Keratinocyte (primary cell): ENCODE measurements around the gene RALGPS1. TPM values are rescaled to one million over a fixed set of nuclear protein-coding genes. Genes with fewer than 3 reads are reported as not detected.

Experiments
- DNase-seq: peaks from one replicate; pipeline ENCODE4 v3.0.0-alpha.2; 2011; ENCODE audit warnings: low read depth, missing footprints, low spot score
- FAIRE-seq: peaks from 2 replicates; lab custom pipeline; 2011; peaks lifted over from hg19 to GRCh38; lab: Jason Lieb, UNC
- H2AFZ ChIP-seq: 2 replicates; pipeline ENCODE4 v1.6.0; 2012; ENCODE audit warnings: low read length, control low read depth, inconsistent platforms; ENCODE audit not compliant: control insufficient read depth
- H3K27ac ChIP-seq: 2 replicates; pipeline ENCODE4 v1.5.1; 2011; ENCODE audit warnings: low read length; ENCODE audit not compliant: control insufficient read depth, insufficient read depth
- H3K27me3 ChIP-seq: 3 replicates; pipeline ENCODE4 v1.6.0; 2011; ENCODE audit warnings: low read length; ENCODE audit not compliant: control insufficient read depth, insufficient read depth; ENCODE audit errors: extremely low read depth
- H3K36me3 ChIP-seq, 2 experiments: 2 replicates in 1 of 2; 3 replicates in 1 of 2; pipeline ENCODE4 v1.5.1; 2011; ENCODE audit warnings: low read length in 2 of 2, mild to moderate bottlenecking in 1 of 2; ENCODE audit not compliant: control insufficient read depth in 2 of 2, insufficient read depth in 2 of 2; ENCODE audit errors: extremely low read depth in 1 of 2
- H3K4me1 ChIP-seq: 3 replicates; pipeline ENCODE4 v1.5.1; 2011; ENCODE audit warnings: low read length; ENCODE audit not compliant: control insufficient read depth, insufficient read depth; ENCODE audit errors: extremely low read depth
- H3K4me2 ChIP-seq: 3 replicates; pipeline ENCODE4 v1.6.0; 2011; ENCODE audit warnings: low read depth, low read length; ENCODE audit not compliant: control insufficient read depth, insufficient read depth; ENCODE audit errors: extremely low read depth
- H3K4me3 ChIP-seq, 3 experiments: fragments of 200-600 bp in 1 of 3; sonication (generic) in 1 of 3; 2 replicates in 2 of 3; 3 replicates in 1 of 3; pipeline ENCODE4 v1.5.1; 2011 to 2016; ENCODE audit warnings: low read length in 3 of 3, mild to moderate bottlenecking in 3 of 3, control low read depth in 2 of 3, inconsistent platforms in 1 of 3, low read depth in 1 of 3, mixed read lengths in 1 of 3, mixed run types in 1 of 3, moderate library complexity in 1 of 3; ENCODE audit not compliant: control insufficient read depth in 2 of 3, insufficient read depth in 2 of 3; ENCODE audit errors: extremely low read depth in 1 of 3
- H3K79me2 ChIP-seq: 2 replicates; pipeline ENCODE4 v1.6.0; 2012; ENCODE audit warnings: low read length; ENCODE audit not compliant: control insufficient read depth, insufficient read depth
- H3K9ac ChIP-seq: 3 replicates; pipeline ENCODE4 v1.6.0; 2011; ENCODE audit warnings: low read length; ENCODE audit not compliant: control insufficient read depth, insufficient read depth; ENCODE audit errors: extremely low read depth
- H3K9me1 ChIP-seq: 3 replicates; pipeline ENCODE4 v1.6.0; 2011; ENCODE audit warnings: low read length; ENCODE audit not compliant: control insufficient read depth, insufficient read depth; ENCODE audit errors: extremely low read depth
- H3K9me3 ChIP-seq: 2 replicates; pipeline ENCODE4 v1.5.1; 2012; ENCODE audit warnings: low read depth, low read length; ENCODE audit not compliant: control insufficient read depth
- H4K20me1 ChIP-seq: 3 replicates; pipeline ENCODE4 v1.6.0; 2011; ENCODE audit warnings: low read length; ENCODE audit not compliant: control insufficient read depth, insufficient read depth; ENCODE audit errors: extremely low read depth
- EZH2 ChIP-seq: IDR thresholded peaks from one replicate; pipeline ENCODE4 v1.6.1; 2012; ENCODE audit warnings: inconsistent platforms, mild to moderate bottlenecking, low read length, moderate library complexity
- dilution Hi-C: fragments of 300-500 bp; cut with MboI; formaldehyde crosslinking; loops from one replicate; pipeline ENCODE4 v1.7.0; 2020; ENCODE audit warnings: low sequenced_read_pairs; ENCODE audit not compliant: extremely low pct_ligation_motif_present
- polyA plus RNA-seq, 5 experiments: library from polyadenylated mRNA; depleted of rRNA in 3 of 5; stranded (reverse) in 3 of 5; stranded (forward) in 1 of 5; unstranded in 1 of 5; fragments of >200 nt; gene quantifications; 1 replicate in 1 of 5; 2 replicates in 3 of 5; 3 replicates in 1 of 5; pipeline versions ENCODE4 v1.2.1 to v1.2.3, GENCODE V29; 2011 to 2012; ENCODE audit warnings: missing spikeins in 2 of 5, low read depth in 1 of 5, low replicate concordance in 1 of 5
- TF ChIP-seq, protein P1 (sequence below), 3 experiments: IDR thresholded peaks in 1 of 3; conservative IDR thresholded peaks in 1 of 3; optimal IDR thresholded peaks in 1 of 3; 2 replicates in 2 of 3; 3 replicates in 1 of 3; pipeline versions ENCODE3 to v1.5.1; 2011; ENCODE audit warnings: low read length in 3 of 3, mild to moderate bottlenecking in 3 of 3, moderate library complexity in 2 of 3, control low read depth in 1 of 3, inconsistent platforms in 1 of 3; ENCODE audit not compliant: insufficient read depth in 2 of 3; ENCODE audit errors: extremely low read depth in 1 of 3

Gene RALGPS1
- polyA plus RNA-seq, 1 donor (not counting 4 experiments of a cell fraction or from before 2014, with no cell fraction given), result 0.56 TPM

DNA sequence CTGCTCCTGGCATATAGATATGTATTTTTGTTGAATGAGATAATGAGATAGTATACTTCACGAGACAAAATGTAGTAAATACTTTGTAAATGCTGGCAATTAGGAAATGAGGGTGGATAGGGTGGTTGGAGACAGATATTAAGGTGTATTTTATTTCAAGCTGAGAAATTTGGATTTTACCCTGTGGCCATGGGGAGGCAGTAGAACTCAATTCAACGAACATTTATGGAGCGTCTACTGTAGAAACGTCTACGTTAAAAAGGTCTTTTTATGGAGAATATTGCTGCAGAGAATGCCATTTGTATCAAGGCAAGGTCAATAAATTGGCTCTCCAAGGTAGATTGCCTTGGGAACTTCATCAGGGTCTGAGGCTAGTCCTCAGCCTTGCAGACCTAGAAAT is 21.5 kb upstream of the RALGPS1 start:
- FAIRE-seq (no peak), DNase-seq (no peak)
- Histone ChIP-seq H3K4me2 (no peak overlapping the region), H3K4me1 (no peaks in the 10 kb centered on the region), H3K4me3 (no peak overlapping the region), H3K79me2 (no peaks in the 10 kb centered on the region), H2AFZ (no peak overlapping the region), H3K9me1 (no peaks in the 10 kb centered on the region), H4K20me1 (no peaks in the 10 kb centered on the region), H3K36me3 (no peaks in the 10 kb centered on the region), H3K9ac (no peak overlapping the region), H3K27me3 (no peaks in the 10 kb centered on the region), H3K27ac (no peak overlapping the region), H3K9me3 (no peaks in the 10 kb centered on the region)
- TF ChIP-seq EZH2, result no peak
- TF ChIP-seq, protein P1, sequence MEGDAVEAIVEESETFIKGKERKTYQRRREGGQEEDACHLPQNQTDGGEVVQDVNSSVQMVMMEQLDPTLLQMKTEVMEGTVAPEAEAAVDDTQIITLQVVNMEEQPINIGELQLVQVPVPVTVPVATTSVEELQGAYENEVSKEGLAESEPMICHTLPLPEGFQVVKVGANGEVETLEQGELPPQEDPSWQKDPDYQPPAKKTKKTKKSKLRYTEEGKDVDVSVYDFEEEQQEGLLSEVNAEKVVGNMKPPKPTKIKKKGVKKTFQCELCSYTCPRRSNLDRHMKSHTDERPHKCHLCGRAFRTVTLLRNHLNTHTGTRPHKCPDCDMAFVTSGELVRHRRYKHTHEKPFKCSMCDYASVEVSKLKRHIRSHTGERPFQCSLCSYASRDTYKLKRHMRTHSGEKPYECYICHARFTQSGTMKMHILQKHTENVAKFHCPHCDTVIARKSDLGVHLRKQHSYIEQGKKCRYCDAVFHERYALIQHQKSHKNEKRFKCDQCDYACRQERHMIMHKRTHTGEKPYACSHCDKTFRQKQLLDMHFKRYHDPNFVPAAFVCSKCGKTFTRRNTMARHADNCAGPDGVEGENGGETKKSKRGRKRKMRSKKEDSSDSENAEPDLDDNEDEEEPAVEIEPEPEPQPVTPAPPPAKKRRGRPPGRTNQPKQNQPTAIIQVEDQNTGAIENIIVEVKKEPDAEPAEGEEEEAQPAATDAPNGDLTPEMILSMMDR (optimal IDR thresholded peaks at IDR 0.05 in 1 of 3, IDR thresholded peaks at IDR 0.05 in 1 of 3, conservative IDR thresholded peaks at IDR 0.05 in 1 of 3; ENCODE audit: extremely low read depth in 1 of 3, insufficient read depth in 2 of 3, low read length in 3 of 3), result no peak
- dilution Hi-C loops, result no loop called here

- FAIRE-seq (no peak), DNase-seq (no peak)
- dilution Hi-C loops, result no loop called here
- Histone ChIP-seq H3K9ac (no peak overlapping the region), H3K4me3 (no peak overlapping the region), H3K4me2 (no peak overlapping the region), H3K9me3 (no peaks in the 10 kb centered on the region), H3K27ac (no peak overlapping the region), H3K4me1 (no peaks in the 10 kb centered on the region), H4K20me1 (no peaks in the 10 kb centered on the region), H3K36me3 (no peaks in the 10 kb centered on the region), H2AFZ (no peak overlapping the region), H3K9me1 (no peaks in the 10 kb centered on the region), H3K27me3 (no peaks in the 10 kb centered on the region), H3K79me2 (no peaks in the 10 kb centered on the region)
- no peak for TF ChIP-seq EZH2
- TF ChIP-seq, protein P1 (optimal IDR thresholded peaks at IDR 0.05 in 1 of 3, IDR thresholded peaks at IDR 0.05 in 1 of 3, conservative IDR thresholded peaks at IDR 0.05 in 1 of 3; ENCODE audit: extremely low read depth in 1 of 3, insufficient read depth in 2 of 3, low read length in 3 of 3), result no peak
Measured at GRCh38 chr9:126894052-126894603, 20.5 kb upstream of the RALGPS1 start.
